VCaP (cell line): ENCODE results near the gene MRPL20.
"Not testable (repeated sequence)": the region's sequence is repeated elsewhere in the genome, so short reads cannot be mapped to it uniquely, and the experiment has no call there.

Experiments used
- H3K27ac ChIP-seq: fragments of 450-650 bp; 2 replicates; pipeline ENCODE4 v1.5.1; 2017
- TF ChIP-seq, protein P1 (sequence below): fragments of 450-650 bp; conservative IDR thresholded peaks from 2 replicates; pipeline ENCODE4 v1.5.1; 2017; ENCODE audit warnings: mild to moderate bottlenecking, moderate library complexity

MRPL20 gene

DNA sequence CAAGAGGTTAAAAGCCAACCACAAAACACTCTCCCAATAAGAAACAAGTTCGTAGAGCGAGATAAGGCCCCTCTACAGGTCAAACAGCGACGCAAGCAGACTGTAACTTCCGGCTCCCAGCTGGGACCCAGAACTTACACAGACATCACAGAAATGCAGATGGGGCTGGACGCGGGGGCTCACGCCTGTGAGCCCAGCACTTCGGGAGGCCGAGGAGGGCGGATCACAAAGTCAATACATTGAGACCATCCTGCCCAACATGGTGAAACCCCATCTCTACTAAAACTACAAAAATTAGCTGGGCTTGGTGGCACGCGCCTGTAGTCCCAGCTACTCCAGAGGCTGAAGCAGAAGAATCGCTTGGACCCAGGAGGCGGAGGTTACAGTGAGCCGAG is 19.0 kb downstream of the MRPL20 start:
- no peak overlapping the region for H3K27ac ChIP-seq
- TF ChIP-seq, protein P1, sequence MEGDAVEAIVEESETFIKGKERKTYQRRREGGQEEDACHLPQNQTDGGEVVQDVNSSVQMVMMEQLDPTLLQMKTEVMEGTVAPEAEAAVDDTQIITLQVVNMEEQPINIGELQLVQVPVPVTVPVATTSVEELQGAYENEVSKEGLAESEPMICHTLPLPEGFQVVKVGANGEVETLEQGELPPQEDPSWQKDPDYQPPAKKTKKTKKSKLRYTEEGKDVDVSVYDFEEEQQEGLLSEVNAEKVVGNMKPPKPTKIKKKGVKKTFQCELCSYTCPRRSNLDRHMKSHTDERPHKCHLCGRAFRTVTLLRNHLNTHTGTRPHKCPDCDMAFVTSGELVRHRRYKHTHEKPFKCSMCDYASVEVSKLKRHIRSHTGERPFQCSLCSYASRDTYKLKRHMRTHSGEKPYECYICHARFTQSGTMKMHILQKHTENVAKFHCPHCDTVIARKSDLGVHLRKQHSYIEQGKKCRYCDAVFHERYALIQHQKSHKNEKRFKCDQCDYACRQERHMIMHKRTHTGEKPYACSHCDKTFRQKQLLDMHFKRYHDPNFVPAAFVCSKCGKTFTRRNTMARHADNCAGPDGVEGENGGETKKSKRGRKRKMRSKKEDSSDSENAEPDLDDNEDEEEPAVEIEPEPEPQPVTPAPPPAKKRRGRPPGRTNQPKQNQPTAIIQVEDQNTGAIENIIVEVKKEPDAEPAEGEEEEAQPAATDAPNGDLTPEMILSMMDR = no peak

DNA sequence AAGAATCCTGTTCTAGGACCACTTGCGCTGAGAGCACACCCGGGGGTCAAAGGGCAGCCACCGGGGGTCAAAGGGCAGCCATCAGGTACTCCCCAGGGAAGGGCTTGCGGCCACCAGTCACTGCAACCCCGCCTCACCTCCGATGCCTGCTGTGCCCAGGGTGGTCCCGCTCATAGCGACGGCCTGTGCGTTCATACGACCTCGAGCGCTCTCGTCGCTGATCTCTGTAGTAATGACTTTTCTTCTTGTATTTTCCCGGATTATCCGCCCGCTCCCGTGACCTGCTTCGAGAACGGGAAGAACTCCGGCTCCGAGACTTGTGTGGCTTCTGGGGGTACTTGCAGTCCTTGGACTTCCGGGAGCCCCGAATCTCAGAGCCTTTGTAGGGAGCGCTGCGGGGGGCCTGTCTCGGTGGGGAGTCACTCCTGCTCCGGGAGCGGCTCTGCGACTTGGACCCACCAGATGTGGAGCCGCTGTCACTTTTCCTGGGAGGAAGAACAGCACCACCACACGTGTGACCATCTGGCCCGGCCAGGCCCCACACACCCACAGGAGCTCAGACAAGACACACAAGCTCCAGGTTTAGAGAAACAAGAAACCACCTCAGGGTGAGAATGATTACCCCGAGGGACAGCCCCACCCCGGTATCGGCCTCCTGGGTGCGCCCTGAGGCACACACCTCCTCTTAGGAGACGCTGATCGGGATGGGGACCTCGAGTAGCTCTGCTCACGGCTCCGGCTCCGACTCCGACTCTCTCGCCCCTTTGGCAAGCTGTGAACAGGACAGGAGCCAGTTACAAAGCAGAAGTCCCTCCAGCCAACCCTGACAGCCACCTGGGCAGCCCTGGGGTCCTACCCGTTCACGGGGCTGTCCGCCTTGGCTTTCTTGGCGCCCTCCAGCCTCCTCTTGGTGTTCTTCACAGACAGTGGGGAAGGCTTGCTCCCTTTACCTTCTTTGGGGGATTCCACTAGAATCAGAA is 19.7 kb downstream of the MRPL20 start:
- no peak overlapping the region for H3K27ac ChIP-seq
- TF ChIP-seq, protein P1 = no peak

DNA sequence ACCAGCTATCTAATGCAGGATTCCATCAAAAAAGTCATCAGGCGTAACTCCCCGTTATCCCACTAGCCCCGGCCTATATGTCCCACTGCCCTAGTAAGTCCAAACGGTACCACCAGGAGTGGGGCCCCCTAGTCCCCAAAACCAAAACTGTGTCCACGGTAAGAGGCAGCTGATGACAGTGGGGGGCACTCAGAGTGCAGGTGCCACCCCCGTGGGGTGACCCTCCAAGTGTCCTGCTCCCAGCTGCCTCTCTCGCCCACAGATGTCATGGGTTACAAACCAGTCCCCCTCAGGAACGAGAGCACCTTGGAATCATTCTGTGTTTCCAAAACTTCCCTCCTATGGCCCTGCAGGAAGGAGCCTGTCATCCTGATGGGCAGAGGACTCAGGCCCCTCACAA is 21.2 kb downstream of the MRPL20 start:
- no peak overlapping the region for H3K27ac ChIP-seq
- TF ChIP-seq, protein P1 = no peak

DNA sequence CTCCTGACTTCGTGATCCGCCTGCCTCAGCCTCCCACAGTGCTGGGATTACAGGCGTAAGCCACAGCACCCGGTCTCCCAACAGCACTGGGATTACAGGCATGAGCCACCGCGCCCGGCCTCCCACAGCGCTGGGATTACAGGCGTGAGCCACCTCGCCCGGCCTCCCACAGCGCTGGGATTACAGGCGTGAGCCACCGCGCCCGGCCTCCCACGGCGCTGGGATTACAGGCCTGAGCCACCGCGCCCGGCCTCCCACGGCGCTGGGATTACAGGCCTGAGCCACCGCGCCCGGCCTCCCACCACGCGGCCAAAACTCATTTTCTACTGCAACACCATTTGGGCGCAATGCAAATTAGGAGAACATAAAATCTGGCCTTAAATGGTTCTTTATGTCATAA is 21.8 kb downstream of the MRPL20 start:
- H3K27ac ChIP-seq = not testable (repeated sequence)

DNA sequence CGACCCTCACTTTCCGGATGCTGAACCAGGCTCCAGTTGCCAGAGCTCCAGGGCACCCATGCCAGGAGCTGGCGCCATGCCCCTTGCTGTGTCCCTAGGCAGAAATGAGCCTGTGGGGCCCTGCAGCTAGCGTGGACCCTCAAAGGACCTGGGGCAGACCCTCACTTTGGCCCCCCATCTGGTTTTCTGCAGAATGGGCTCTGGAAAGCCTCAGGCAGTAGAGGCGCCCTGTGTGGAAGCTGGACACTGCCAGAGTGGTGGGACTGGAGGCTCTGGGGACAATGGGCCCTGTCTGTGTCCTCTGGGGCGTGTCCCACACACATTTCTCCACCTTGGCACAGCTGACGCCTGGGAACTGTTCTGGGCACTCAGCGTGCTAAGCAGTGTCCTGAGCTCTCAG is 25.8 kb downstream of the MRPL20 start:
- TF ChIP-seq, protein P1 = no peak

DNA sequence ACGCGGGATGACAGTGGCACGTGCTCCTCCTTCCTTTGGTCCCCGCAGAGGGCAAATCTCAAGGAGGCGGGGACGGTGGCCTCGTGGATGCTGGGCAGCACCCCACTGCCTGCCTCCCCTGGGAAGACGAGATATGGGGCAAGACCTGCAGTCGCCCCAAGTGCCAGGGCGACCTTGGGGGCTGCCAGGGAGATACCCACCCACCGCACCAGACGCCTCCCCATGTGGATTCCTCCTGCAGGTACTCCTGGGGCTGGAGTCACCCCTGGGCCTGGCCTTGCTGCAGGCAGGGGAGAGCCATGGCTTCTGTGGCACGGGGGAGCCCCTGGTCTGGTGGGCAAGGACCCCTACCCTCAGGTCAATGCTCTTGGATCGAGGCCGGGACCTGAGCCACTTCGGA is 26.2 kb downstream of the MRPL20 start:
- TF ChIP-seq, protein P1 = no peak
- no peak overlapping the region for H3K27ac ChIP-seq

More for the DNA sequence above, 25.8 kb downstream of the MRPL20 start:
- no peak overlapping the region for H3K27ac ChIP-seq

DNA sequence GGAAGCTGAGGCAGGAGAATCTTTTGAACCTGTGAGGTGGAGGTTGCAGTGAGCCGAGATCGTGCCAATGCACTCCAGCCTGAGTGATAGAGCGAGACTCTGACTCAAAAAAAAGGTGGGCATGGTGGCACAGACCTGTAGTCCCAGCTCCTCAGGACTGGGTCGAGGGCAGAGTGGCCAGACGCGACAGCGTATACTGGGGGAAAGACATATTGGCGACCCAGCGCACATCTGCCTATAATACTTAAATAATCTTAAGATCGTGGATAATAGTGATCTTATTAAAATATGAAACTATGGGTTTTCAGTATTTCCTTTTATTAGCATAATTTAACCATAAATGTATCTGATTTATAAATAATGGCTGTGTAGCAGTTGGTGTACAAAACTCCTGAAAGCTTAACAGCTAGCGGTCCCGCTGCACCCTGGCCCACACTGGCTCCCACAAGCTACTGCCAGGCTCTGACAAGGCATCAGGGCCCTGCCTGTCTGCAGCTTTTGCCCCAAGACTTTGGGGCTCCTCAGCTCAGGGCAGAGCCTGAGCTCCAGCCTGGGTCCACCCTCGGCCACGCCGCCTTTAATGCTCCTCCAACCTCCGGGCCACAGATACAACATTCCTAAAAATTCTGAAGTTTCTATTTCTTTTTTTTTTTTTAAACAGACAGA is 29.4 kb downstream of the MRPL20 start:
- TF ChIP-seq, protein P1 = no peak
- H3K27ac ChIP-seq = no peak overlapping the region
